WTC11 (cell line): ENCODE measurements around the gene BMPER.

ENCODE experiments used
- CREM ChIP-seq: sonication (generic); formaldehyde crosslinking; IDR thresholded peaks from 2 replicates; pipeline ENCODE4 v1.8.1; 2022; ENCODE audit warnings: mild to moderate bottlenecking, missing genetic modification reagents, moderate library complexity
- ELF4 ChIP-seq: sonication (generic); formaldehyde crosslinking; IDR thresholded peaks from 2 replicates; pipeline ENCODE4 v1.8.1; 2022; ENCODE audit warnings: low read depth, mild to moderate bottlenecking, moderate library complexity, missing genetic modification reagents
- EMX1 ChIP-seq: fragments of 250-450 bp; sonication (Bioruptor Pico); IDR thresholded peaks from 2 replicates; pipeline ENCODE4 v1.8.0; 2021; ENCODE audit warnings: mild to moderate bottlenecking
- JUN ChIP-seq: sonication (generic); formaldehyde crosslinking; IDR thresholded peaks from 2 replicates; pipeline ENCODE4 v1.8.0; 2023; ENCODE audit warnings: mild to moderate bottlenecking, missing genetic modification reagents
- ZNF317 ChIP-seq: sonication (generic); formaldehyde crosslinking; IDR thresholded peaks from 2 replicates; pipeline ENCODE4 v1.8.1; 2023; ENCODE audit warnings: low read depth, mild to moderate bottlenecking, moderate library complexity, missing genetic modification reagents, borderline replicate concordance
- TF ChIP-seq, protein P1 (sequence below): sonication (generic); formaldehyde crosslinking; IDR thresholded peaks from 2 replicates; pipeline ENCODE4 v1.8.0; 2022; ENCODE audit warnings: mild to moderate bottlenecking, missing genetic modification reagents
- TF ChIP-seq, protein P2 (sequence below): sonication (generic); formaldehyde crosslinking; conservative IDR thresholded peaks from 2 replicates; pipeline ENCODE4 v1.8.1; 2022; ENCODE audit warnings: mild to moderate bottlenecking, missing genetic modification reagents
- TF ChIP-seq, protein P3 (sequence below): fragments of 200-600 bp; IDR thresholded peaks from 2 replicates; pipeline ENCODE4 v1.8.0; 2022; ENCODE audit warnings: antibody characterized with exemption
- TF ChIP-seq, protein P4 (sequence below): sonication (generic); formaldehyde crosslinking; IDR thresholded peaks from 2 replicates; pipeline ENCODE4 v1.8.1; 2023; ENCODE audit warnings: mild to moderate bottlenecking, missing genetic modification reagents, borderline replicate concordance
- TF ChIP-seq, protein P5 (sequence below): sonication (generic); formaldehyde crosslinking; IDR thresholded peaks from 2 replicates; pipeline ENCODE4 v1.8.0; 2022; ENCODE audit warnings: mild to moderate bottlenecking, missing genetic modification reagents

DNA sequence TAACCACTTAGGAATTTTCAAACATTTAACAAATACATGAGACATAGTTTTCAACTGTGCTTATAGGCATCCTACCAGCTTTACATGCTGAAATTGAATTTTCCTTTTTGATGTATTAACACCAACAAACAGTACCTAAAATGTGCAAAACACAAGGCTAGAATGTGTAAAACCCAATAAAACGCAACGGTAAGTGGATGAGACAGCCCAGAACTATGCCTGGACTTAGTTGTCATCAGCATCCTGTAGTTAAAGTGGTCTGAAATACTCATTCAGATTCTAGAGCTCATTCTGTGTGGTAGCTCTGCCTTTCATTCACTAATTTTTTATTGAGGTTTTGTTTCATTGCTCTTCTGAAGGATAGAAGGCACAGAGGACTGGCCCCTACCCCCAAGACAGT, 137.1 kb downstream of the BMPER start:
- TF ChIP-seq, protein P1, sequence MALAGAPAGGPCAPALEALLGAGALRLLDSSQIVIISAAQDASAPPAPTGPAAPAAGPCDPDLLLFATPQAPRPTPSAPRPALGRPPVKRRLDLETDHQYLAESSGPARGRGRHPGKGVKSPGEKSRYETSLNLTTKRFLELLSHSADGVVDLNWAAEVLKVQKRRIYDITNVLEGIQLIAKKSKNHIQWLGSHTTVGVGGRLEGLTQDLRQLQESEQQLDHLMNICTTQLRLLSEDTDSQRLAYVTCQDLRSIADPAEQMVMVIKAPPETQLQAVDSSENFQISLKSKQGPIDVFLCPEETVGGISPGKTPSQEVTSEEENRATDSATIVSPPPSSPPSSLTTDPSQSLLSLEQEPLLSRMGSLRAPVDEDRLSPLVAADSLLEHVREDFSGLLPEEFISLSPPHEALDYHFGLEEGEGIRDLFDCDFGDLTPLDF, result no peak
- TF ChIP-seq, protein P2, sequence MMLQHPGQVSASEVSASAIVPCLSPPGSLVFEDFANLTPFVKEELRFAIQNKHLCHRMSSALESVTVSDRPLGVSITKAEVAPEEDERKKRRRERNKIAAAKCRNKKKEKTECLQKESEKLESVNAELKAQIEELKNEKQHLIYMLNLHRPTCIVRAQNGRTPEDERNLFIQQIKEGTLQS (CRISPR knock-in tag), result no peak
- TF ChIP-seq ZNF317 (CRISPR knock-in tag) (no peak), ELF4 (CRISPR knock-in tag) (no peak), JUN (CRISPR knock-in tag) (no peak), CREM (no peak), EMX1 (no peak)
- TF ChIP-seq, protein P3, sequence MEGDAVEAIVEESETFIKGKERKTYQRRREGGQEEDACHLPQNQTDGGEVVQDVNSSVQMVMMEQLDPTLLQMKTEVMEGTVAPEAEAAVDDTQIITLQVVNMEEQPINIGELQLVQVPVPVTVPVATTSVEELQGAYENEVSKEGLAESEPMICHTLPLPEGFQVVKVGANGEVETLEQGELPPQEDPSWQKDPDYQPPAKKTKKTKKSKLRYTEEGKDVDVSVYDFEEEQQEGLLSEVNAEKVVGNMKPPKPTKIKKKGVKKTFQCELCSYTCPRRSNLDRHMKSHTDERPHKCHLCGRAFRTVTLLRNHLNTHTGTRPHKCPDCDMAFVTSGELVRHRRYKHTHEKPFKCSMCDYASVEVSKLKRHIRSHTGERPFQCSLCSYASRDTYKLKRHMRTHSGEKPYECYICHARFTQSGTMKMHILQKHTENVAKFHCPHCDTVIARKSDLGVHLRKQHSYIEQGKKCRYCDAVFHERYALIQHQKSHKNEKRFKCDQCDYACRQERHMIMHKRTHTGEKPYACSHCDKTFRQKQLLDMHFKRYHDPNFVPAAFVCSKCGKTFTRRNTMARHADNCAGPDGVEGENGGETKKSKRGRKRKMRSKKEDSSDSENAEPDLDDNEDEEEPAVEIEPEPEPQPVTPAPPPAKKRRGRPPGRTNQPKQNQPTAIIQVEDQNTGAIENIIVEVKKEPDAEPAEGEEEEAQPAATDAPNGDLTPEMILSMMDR, result no peak
- TF ChIP-seq, protein P4, sequence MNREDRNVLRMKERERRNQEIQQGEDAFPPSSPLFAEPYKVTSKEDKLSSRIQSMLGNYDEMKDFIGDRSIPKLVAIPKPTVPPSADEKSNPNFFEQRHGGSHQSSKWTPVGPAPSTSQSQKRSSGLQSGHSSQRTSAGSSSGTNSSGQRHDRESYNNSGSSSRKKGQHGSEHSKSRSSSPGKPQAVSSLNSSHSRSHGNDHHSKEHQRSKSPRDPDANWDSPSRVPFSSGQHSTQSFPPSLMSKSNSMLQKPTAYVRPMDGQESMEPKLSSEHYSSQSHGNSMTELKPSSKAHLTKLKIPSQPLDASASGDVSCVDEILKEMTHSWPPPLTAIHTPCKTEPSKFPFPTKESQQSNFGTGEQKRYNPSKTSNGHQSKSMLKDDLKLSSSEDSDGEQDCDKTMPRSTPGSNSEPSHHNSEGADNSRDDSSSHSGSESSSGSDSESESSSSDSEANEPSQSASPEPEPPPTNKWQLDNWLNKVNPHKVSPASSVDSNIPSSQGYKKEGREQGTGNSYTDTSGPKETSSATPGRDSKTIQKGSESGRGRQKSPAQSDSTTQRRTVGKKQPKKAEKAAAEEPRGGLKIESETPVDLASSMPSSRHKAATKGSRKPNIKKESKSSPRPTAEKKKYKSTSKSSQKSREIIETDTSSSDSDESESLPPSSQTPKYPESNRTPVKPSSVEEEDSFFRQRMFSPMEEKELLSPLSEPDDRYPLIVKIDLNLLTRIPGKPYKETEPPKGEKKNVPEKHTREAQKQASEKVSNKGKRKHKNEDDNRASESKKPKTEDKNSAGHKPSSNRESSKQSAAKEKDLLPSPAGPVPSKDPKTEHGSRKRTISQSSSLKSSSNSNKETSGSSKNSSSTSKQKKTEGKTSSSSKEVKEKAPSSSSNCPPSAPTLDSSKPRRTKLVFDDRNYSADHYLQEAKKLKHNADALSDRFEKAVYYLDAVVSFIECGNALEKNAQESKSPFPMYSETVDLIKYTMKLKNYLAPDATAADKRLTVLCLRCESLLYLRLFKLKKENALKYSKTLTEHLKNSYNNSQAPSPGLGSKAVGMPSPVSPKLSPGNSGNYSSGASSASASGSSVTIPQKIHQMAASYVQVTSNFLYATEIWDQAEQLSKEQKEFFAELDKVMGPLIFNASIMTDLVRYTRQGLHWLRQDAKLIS (CRISPR knock-in tag), result no peak
- TF ChIP-seq, protein P5, sequence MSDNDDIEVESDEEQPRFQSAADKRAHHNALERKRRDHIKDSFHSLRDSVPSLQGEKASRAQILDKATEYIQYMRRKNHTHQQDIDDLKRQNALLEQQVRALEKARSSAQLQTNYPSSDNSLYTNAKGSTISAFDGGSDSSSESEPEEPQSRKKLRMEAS (CRISPR knock-in tag), result no peak
